HG03045 (cell line): ENCODE measurements around the gene OR52W1.

Experiments
- ATAC-seq: cut with Tn5 transposase; IDR thresholded peaks from one replicate; pipeline ENCODE4 v1.9.1; 2021; ENCODE audit warnings: mild to moderate bottlenecking, moderate library complexity; ENCODE audit not compliant: unreplicated experiment

The OR52W1 gene, protein sequence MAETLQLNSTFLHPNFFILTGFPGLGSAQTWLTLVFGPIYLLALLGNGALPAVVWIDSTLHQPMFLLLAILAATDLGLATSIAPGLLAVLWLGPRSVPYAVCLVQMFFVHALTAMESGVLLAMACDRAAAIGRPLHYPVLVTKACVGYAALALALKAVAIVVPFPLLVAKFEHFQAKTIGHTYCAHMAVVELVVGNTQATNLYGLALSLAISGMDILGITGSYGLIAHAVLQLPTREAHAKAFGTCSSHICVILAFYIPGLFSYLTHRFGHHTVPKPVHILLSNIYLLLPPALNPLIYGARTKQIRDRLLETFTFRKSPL

DNA sequence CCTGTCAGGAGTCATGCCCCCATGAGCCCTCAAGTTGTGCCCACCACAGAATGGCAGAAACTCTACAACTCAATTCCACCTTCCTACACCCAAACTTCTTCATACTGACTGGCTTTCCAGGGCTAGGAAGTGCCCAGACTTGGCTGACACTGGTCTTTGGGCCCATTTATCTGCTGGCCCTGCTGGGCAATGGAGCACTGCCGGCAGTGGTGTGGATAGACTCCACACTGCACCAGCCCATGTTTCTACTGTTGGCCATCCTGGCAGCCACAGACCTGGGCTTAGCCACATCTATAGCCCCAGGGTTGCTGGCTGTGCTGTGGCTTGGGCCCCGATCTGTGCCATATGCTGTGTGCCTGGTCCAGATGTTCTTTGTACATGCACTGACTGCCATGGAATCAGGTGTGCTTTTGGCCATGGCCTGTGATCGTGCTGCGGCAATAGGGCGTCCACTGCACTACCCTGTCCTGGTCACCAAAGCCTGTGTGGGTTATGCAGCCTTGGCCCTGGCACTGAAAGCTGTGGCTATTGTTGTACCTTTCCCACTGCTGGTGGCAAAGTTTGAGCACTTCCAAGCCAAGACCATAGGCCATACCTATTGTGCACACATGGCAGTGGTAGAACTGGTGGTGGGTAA, at the start of gene OR52W1:
Gene OR52W1, plus strand, starts transcription at position 51 of the 637 bp plus-strand sequence. Its CDS starts 0 bp downstream, at position 51.
- ATAC-seq: no peak

DNA sequence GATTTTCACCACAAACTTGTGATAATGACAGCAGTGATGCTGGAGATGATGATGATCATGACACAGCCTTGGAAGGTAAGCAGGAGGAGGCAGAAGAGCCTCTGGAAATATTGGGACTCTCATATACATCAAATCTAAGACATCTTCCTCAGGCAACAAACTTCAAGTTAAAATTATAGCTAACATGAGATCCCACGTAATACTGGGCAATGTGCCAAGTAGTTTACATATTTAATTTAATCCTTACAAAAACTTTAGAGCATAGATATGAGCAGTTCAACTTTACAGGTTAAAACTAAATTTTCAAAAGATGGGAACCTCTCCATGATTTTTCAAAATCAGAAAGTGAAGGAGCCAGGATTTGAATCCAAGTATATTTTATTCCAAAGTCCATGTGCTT, 47.9 kb upstream of the OR52W1 start:
- ATAC-seq: no peak

DNA sequence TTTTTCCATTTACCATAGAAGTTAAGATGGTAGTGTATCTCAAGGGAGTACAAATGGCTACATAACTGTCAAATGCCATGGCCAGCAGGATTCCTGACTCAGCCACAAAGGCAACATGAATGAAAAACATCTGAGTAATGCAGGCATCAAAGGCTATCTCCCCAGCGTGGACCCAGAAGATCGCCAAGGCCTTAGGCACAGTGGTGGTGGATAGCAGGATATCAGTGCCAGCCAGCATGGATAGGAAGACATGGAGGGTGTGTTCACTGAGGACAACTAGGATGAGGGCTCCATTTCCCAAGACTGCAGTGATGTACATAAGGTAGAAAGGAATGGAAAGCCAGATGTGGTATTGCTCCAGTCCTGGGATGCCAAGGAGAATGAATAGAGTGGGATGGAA, 46.9 kb upstream of the OR52W1 start:
- ATAC-seq: no peak

DNA sequence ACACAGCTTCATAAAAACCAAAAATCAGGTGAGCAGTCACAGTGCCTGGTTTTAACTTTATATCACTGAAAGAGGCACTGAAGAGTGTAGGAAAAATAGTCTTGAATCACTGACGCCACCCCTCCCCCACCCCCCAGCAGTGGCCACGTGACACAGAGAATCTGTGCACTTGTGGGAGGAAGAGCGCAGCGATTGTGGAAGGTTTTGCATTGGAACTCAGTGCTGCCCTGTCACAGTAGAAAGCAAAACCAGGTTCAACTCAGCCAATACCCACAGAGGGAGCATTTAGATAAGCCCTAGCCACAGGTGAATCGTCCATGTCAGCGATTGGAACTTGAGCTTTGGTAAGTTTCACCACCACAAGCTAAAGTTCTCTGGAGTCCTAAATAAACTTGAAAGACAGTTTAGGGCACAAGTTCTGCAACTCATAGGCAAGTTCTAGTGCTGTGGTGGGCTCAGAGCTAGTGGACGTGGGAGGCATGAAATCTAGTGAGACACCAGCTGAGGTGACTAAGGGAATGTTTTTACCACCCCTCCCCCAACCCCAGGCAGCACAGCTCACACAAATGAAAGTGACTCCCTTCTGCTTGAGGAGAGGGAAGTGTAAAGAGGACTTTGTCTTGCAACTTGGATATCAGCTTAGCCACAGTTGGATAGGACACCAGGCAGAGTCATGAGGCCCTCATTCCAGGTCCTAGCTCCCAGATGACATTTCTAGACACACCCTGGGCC, 42.2 kb upstream of the OR52W1 start:
- no peak for ATAC-seq

DNA sequence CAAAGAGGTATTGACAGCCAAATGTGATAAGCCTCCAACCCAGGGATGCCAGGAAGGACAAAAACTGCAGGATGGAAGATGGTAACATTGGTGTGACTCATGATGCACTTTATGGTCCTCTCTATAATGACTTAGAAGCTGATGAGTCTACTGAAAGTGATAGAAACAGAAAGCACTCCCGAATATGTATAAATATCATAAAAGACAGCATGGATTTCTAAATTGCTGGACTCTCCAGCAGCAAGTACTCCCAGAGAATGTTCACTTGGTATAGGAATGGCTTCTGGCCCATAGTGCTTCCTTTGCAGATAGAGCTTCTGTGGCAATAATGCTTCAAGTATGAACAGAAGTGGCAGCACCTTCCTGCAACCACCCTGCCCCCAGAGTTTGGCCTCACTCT, 28.8 kb upstream of the OR52W1 start, which contains the start of gene OR52B2:
Gene OR52B2, minus strand, starts transcription at position 101 of the 400 bp plus-strand sequence. Its CDS starts 0 bp downstream, at position 101.
- no peak for ATAC-seq

DNA sequence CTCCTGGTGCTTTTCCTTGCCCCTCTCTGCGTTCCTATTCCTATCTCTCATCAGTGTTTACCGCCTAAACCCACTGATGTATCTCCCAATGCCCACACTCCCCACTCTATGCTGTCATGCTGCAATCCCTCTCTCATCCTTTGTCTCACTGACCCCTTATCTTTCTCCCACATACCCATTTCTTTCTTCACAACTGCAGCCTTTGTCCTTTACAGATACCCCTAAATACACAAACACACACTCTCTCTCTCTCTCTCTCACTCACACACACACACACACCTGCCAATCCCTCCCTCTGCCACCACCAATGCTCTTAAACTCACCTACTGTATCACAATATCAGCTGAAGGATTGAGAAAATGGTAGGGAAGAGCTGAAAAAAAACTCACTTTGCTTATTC, 23.6 kb upstream of the OR52W1 start:
- ATAC-seq: no peak

DNA sequence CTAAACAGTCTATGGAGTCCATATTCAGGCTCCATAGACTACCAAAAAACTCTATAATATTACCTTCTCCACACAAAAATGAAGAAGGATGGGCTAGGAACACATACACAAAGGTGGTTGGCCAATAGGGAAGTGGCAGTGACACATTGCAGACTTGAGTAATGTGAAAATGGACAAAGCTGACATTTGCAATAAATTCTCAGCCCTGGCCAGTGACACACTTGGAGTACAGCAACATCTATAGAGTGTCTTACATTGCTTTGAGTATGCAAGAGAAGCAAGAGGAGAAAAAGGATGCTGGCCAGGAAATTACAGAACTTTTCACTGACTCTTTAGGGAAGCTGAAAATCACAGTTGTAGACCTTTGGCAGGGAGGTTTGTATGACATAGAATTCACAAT, 7.3 kb upstream of the OR52W1 start:
- no peak for ATAC-seq

DNA sequence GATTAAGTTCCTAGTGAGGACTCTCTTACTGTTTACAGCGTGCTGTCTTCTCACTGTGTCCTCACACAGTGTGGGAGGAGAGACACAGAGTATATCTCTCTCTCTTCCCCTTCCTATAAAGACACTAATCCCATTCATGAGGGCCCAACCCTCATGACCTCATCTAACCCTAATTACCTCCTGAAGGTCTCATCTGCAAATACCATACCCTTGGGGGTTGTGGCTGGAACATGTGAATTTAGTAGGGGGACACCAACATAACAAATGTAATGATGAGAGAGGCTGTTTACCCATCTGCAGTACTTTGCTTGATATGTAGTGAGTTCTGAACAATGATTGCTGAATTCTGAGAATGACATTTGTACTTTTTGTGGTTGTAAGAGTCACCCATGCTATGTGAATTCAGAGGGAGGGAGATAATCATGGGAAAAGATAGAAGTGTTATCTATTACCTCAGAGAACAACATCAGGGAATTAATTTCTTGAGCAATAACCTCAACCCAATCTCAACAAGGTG, 4.9 kb upstream of the OR52W1 start:
- ATAC-seq: no peak

DNA sequence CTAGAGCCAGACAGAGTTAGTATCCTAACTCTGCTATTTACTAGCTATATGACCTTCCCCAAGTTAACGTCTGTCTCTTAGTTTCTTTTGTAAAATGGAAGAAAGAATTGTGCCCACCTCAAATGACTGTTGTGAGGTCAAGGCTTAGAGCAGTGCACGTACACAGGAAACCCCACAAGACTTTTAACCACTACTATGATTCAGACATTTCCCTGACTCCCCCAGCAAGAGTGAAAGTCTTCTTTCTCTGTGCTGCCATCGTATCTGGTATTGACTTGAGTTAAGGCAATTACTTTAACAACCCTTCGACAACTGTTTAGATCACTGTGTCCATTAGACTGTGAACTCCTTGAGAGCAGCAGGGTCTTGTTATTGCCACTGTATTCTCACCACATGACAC, 2.6 kb upstream of the OR52W1 start:
- ATAC-seq: no peak

DNA sequence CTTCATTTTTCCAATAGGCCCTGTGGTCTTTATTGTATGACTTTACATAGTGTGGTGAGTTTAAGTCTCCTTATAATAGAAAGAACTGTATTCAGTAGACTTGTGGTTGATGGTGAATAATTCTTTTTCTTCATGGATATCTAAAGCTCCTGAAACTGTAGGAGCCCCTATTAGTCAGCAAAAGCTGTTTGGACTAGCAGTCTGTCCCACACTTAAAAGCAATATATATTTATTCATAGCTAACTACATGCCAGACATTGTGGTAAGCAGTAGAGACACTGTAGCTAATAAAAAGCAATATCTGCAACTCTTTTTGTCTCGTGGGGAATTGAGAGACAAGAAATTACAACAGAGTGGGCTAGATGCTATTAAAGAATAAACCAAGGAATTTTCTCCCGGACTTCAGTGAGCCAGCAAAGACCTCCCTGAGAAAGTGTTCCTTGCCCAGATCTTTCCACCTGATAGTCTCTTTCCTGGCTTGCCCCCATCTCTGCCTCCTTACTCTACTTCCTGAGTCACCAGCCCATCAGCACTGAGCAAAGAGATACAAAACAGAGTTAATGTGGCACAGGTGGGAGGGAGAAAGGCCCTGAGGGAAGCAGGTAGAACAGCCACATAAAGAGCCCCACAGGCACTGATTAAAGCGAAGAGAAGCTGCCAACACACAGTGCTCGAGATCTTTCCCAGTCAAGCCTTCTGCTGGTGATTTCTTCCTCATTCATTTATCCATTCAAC, 1.4 kb upstream of the OR52W1 start:
- ATAC-seq: no peak

DNA sequence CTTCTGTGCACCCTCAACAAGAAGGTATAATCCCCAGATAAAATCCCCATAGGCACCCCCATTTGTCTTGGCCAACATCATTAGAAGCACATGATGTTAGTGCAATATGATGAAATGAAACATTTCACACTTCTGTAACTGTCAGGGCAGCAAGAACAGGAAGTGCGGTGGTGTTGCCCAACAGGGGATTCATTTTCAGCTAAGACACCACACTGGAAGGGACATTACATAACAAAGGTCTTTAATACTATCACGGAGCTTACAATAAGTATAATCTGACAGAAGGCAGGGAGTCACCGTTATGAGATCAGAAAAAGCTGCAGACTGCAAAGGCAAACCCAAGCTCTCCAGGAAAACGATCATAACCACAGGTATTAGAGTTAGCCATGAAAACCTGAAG, 2.0 kb downstream of the OR52W1 start:
- ATAC-seq: no peak

DNA sequence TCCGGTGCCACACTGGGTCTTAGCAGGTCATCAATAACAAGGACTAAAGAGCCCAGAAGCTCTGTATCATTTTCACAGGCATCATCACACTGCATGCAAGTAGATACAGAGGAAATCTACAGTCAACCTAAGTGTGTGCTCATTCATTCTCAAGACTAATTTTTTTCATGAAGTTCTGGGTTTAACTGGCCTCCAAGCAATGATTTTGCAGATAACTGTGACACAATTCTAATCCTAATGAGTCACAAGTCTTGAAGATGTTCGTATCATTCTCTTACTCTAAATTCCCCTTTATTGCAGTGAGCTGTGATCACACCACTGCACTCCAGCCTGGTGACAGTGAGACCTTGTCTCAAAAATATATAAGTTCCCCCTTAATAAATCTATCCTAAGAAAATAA, 2.5 kb downstream of the OR52W1 start:
- no peak for ATAC-seq

DNA sequence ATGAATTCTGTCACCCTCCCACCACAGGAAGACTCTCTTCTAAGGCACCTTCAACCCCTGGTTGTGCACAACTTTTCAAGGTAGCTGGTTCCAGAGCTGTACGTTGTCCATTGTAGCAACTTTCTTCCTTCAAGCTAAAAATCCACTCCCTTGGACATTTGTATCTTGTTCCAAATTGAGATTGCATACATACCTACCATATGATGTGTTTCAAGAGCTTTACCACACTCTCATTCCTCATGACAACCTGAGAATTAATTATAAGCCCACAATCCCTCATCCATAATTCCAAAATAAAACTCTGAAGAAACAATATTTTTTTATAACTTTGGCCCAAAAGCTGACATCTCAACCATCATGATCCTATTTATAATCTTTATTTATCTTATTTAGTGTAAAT, 3.0 kb downstream of the OR52W1 start:
- ATAC-seq: no peak

DNA sequence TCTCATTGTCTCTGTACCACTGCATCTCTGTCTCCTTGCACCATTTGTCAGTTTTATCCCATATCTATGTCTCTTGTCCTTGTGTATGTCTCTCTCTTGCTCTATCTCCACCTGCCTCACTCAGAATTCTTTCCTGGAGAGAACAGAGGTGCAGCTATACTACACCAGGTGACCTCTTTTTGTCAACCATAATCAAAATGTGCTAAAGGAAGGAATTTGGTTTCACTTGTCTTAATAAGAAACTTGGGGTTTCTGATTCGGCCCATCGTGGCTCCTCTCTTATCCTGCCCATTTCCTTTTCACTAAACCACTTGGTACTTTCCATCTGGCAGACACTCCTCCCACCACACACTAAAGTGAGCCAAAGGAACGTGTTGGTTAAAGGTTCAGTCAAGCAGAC, 4.3 kb downstream of the OR52W1 start:
- ATAC-seq: peak; percentile 61

DNA sequence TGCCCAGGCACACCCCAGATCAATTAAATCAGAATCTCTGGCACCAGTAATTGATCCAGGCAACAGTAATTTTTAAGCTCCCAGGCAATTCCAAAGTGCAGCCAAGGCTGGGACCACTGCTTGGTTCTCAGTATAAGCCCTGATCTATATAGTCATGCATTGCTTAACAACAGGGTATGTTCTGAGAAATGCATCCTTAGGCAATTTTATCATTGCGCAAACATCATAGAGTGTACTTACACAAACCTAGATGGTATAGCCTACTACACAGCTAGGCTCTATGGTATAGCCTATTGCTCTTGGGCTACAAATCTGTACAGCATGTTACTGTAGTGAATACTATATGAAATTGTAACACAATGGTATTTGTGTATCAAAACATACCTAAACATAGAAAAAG, 5.7 kb downstream of the OR52W1 start:
- ATAC-seq: no peak

DNA sequence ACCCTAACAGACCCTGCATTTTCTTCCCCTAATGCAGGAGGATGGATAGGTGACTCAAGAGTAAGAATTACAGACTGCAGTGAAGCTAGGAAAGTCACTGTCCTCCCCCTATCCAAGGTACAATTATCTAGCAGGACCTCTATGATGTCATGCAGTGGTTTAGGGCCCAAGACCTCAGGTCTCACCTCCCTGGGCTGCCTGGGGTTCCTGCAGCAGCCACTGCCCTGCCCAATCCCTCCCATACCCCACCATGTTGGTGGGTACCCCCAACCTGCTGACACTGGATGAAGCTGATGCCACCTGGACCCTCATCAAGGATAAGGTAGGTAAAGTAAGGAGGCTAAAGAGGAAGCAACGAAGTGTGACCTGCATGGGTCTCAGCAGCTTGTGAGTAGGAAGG, 6.3 kb downstream of the OR52W1 start, which contains the start of gene C11orf42:
Gene C11orf42, plus strand, starts transcription at position 192 of the 400 bp plus-strand sequence. Its CDS starts 59 bp downstream, at position 251.
- no peak for ATAC-seq

DNA sequence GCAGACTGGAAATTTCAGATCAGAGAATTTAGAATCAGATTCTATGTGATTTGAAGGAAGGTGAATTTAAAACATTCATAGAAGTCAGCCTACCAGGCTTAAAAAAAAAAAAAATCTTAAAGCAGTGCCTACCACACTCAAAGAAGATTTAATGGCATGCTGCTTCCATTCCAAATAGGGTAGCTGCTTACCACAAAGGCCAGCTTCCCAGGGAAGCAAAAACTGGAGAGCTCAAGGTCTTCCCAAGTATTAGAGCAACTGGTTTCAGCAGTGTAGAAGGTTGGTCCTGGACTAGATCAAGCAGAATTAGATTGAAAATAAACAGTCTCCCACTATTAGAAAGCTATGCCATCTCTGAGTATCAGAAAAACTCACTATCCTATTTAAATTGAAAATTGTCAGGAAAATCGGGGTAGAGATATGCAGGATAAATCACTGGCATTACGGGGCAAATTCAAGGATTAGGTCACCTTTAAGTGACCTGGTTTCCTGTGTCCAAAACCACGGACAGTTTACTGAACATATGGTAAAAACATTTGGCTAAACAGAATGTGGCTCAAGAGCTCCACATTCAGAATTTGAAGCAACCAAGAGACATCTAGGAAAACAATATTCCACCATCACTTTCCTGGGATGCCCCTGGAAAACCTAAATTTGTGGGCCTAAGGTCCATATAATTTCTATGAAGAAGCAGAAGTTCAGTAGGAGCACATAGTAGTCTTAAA, 7.6 kb downstream of the OR52W1 start:
- ATAC-seq: no peak

DNA sequence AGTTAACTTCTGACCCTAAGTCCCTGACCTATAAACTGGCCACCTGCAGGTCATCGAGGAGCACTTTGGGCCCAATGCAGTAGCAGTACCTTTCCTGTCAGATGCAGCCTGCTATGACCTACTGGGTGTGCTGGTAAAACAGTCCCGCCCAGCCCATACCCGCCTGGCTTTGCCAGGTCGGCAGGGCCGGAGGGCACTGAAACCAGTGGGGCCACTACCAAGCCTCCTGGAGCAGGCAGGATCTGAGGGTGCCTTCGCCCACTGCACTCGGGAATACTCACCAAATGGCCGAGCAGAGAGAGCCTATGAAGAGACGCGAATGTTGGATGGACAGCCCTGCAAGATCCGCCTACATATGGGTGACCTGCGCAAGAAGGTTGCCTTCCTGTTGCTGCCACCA, 10.8 kb downstream of the OR52W1 start:
- no peak for ATAC-seq

DNA sequence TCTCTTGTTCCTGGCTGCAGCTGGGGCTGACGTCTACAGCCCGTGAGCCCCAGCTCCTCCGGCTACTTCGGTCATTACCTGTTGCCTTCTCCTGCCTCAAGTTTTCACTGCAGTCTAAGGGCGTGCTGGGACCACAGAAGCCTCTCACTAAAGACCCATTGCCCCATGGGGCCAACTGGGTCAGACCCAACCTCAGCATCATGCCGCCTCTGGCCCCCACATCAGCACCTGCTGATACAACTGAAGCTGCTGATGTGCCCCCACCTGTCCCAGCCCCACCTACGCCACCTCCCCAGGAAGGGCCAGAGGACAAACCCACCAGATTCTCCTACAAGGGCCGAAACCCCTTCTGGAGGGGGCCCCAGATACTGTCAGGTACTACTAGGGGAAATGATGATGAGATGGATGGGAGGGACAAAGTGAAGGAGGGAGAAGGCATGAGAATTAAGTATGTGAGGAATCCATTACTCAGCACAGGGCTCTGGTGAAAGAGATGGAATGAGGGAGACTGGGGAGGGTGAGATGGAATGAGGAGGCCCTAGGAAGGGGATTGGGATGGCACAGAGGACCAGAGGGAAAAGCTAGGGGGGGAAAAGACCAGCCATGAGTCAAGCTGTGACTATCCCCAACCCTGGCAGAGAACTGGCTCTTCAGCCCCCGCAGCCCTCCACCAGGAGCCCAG, 11.4 kb downstream of the OR52W1 start:
- no peak for ATAC-seq

DNA sequence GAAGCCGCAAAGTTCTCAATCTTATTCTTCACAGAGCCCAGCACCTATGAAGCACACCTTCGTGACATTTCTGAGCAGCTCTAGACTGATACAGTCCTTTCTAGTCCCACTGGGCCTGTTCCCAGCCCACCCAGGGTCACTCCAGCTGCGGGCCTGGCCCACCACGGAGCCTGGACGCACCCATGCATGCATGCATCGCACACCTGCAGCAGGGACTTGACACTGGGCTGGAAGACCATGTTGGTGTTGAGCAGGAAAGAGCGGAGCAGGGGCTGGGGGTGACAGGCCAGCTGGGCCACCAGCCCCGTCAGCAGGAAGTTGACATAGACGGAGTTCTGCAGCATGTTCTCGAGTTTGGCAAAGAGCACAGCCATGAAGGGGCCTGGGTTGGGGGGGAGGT, 15.5 kb downstream of the OR52W1 start:
- no peak for ATAC-seq
